Measurements from ENCODE around the gene GPR108. TPM values are rescaled to one million over a fixed set of nuclear protein-coding genes. Genes with fewer than 3 reads are reported as not detected.
"Not testable (repeated sequence)": the region's sequence is repeated elsewhere in the genome, so short reads cannot be mapped to it uniquely, and the experiment has no call there.

The GPR108 gene
- polyA plus RNA-seq (ENCODE audit: insufficient read length in 12 of 12): 10 to 100 TPM in 11 of 12 donors, not detected in 1; 20.9 to 54.1 (median 30.4) TPM
- long read RNA-seq, donor 1, transcript GPR108-201 (18 exons, 2,057 nt): major isoform, 6 of 30 reads
- long read RNA-seq, donor 1, partial matches to known transcripts: 21 of 30 reads
- long read RNA-seq, donor 1, other reads (novel, unspliced or antisense): 0 of 30 reads
- long read RNA-seq, donor 2, transcript GPR108-201 (18 exons, 2,057 nt): major isoform, 7 of 8 reads
- long read RNA-seq, donor 2, partial matches to known transcripts: 0 of 8 reads
- long read RNA-seq, donor 2, other reads (novel, unspliced or antisense): 0 of 8 reads
- long read RNA-seq, donor 3, partial matches to known transcripts: 0 of 2 reads
- long read RNA-seq, donor 3, other reads (novel, unspliced or antisense): 0 of 2 reads
- long read RNA-seq, donor 4, partial matches to known transcripts: 0 of 2 reads
- long read RNA-seq, donor 4, other reads (novel, unspliced or antisense): 0 of 2 reads
- long read RNA-seq, donor 5, partial matches to known transcripts: 0 of 5 reads
- long read RNA-seq, donor 5, other reads (novel, unspliced or antisense): 0 of 5 reads
- long read RNA-seq, donor 6, partial matches to known transcripts: 0 of 1 reads
- long read RNA-seq, donor 6, other reads (novel, unspliced or antisense): 0 of 1 reads
- long read RNA-seq, donor 7, partial matches to known transcripts: 0 of 2 reads
- long read RNA-seq, donor 7, other reads (novel, unspliced or antisense): 0 of 2 reads
- long read RNA-seq, donor 8, transcript GPR108-202 (18 exons, 2,009 nt): minor isoform, 5 of 13 reads
- long read RNA-seq, donor 8, transcript GPR108-201 (18 exons, 2,057 nt): major isoform, 8 of 13 reads
- long read RNA-seq, donor 8, partial matches to known transcripts: 0 of 13 reads
- long read RNA-seq, donor 8, other reads (novel, unspliced or antisense): 0 of 13 reads
- long read RNA-seq, donor 9, partial matches to known transcripts: 0 of 2 reads
- long read RNA-seq, donor 9, other reads (novel, unspliced or antisense): 0 of 2 reads
- long read RNA-seq, donor 10, partial matches to known transcripts: 0 of 3 reads
- long read RNA-seq, donor 10, other reads (novel, unspliced or antisense): 0 of 3 reads
- long read RNA-seq, donor 11, transcript GPR108-201 (18 exons, 2,057 nt): major isoform, 5 of 7 reads
- long read RNA-seq, donor 11, partial matches to known transcripts: 0 of 7 reads
- long read RNA-seq, donor 11, other reads (novel, unspliced or antisense): 0 of 7 reads

- DNase-seq: peak; percentile 100
Observed at GRCh38 chr19:6737284-6737872, at the start of gene GPR108. Gene GPR108 (minus strand): TSS chr19:6737580. CDS start chr19:6737576, 4 bp downstream.

- no peak for DNase-seq
Observed at GRCh38 chr19:6779206-6779605, 41.8 kb upstream of the GPR108 start.

GRCh38 chr19:6778386-6778785, 41.0 kb upstream of the GPR108 start:
- DNase-seq: no peak

GRCh38 chr19:6777434-6777833, 40.1 kb upstream of the GPR108 start:
- DNase-seq: no peak

- DNase-seq: no peak
Observed at GRCh38 chr19:6776999-6777398, 39.6 kb upstream of the GPR108 start.

- DNase-seq: not testable (repeated sequence)
Observed at GRCh38 chr19:6776045-6776444, 38.7 kb upstream of the GPR108 start.

GRCh38 chr19:6774821-6775707, 37.7 kb upstream of the GPR108 start:
- DNase-seq: no peak

GRCh38 chr19:6773323-6773931, 36.0 kb upstream of the GPR108 start:
- no peak for DNase-seq

- DNase-seq: no peak
Observed at GRCh38 chr19:6772866-6773322, 35.5 kb upstream of the GPR108 start.

GRCh38 chr19:6772028-6772865, 34.9 kb upstream of the GPR108 start, which contains the start of gene VAV1:
Gene VAV1 (plus strand): TSS chr19:6772708. CDS start chr19:6772808, 100 bp downstream.
- DNase-seq: no peak

GRCh38 chr19:6771648-6772027, 34.3 kb upstream of the GPR108 start:
- DNase-seq: not testable (repeated sequence)

GRCh38 chr19:6769006-6769619, 31.7 kb upstream of the GPR108 start:
- DNase-seq: no peak

GRCh38 chr19:6768236-6768785, 30.9 kb upstream of the GPR108 start:
- no peak for DNase-seq

- no peak for DNase-seq
Observed at GRCh38 chr19:6767357-6768235, 30.2 kb upstream of the GPR108 start, which contains the start of gene SH2D3A. Gene SH2D3A (minus strand): TSS chr19:6767435. CDS start chr19:6763748, 3,687 bp downstream.

GRCh38 chr19:6767081-6767356, 29.6 kb upstream of the GPR108 start:
- no peak for DNase-seq

- DNase-seq: no peak
Observed at GRCh38 chr19:6766357-6767080, 29.1 kb upstream of the GPR108 start.
